Left lobe of liver (tissue), 2 donors: ENCODE data around the gene KCNH5. TPM values are rescaled to one million over a fixed set of nuclear protein-coding genes. Genes with fewer than 3 reads are reported as not detected.

Source experiments
- ATAC-seq: fragments of 200-7000 bp; cut with Tn5 transposase; one replicate; pipeline ENCODE4 v1.9.1; 2020; ENCODE audit warnings: mild to moderate bottlenecking, moderate library complexity
- DNase-seq: peaks from one replicate; pipeline ENCODE4 v3.0.0-alpha.2; 2020; ENCODE audit warnings: low spot score
- total RNA-seq: library from RNA; stranded (reverse); gene quantifications from one replicate; pipeline ENCODE4 v1.2.1, GENCODE V29; 2021
- donor health status: DM: no; HTN: no; CAD: no; lungs with moderate emphysema.
- donor health status: DM: no; HTN: yes; CAD: no.

Gene KCNH5
- total RNA-seq, result not detected

GRCh38 chr14:63045234-63045611 lies at the start of gene KCNH5:
Gene KCNH5, minus strand, starts transcription at chr14:63045458. Its CDS starts 272 bp downstream, at chr14:63045186.
- peak; percentile 22 for ATAC-seq
- no peak for DNase-seq

DNA sequence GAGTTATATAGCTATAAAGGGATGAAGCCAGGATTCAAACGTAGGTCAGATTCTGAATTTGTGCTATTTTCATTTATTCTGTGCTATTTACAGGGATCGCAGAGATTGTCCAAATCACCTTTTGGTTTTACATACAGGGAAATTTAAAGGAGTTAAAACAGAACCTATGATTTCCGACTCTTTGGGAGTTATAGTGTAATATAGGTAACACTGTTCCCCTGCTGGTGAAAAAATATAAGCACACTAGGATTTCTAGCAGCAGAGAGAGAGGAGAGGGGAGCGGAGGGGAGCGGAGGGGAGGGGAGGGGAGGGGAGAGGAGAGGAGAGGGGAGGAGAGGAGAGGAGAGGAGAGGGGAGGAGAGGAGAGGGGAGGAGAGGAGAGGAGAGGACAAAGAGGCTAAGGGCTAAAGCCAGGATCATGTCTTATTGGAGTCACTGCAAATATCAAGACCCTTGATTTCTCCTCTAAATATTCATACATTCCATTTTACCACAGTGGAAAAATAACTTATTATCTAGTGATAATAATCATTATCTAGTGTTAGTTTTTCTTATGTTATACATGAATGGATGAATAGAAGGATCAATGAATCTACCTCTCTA lies 46.2 kb upstream of the KCNH5 start:
- ATAC-seq (no peak), DNase-seq (no peak)

DNA sequence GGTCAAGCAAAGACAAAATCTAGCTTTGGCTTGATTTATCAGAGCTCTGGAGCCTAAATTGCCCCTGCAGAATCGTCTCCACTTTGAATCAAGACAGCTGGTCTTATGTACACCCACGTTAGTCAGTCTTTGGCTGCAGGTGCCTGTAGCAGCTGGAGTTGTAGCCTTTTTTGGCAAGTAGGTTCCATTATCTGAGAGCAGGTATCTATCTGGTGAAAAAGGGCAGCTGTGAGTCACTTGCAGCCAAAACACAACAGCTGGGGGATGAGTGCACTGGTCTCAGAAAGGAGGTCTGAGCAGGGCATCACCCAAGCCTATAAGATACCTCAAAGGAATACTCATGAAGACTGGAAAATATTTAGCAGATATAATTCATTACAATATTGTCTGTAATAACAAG lies 43.6 kb upstream of the KCNH5 start:
- ATAC-seq (no peak), DNase-seq (no peak)

GRCh38 chr14:63078569-63078968 lies 33.3 kb upstream of the KCNH5 start:
- DNase-seq (no peak), ATAC-seq (no peak)

DNA sequence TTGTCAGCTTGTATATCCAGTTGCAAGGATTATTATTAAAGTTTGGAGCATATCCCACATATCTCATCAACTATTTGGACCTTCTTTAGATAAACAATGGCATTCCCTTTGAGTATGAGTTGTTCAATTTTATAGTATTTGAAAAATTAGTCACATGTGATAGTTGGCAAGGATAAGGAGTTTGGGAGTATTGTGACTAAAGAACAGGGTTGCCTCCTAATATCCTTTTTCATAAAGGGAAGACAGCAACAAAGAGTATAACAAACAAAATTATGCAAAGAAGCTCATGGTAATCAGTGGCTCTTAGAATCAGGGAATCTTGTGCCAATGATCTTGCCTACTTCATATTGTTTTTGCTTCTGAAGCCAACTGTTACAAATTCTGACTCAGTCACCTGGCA lies 31.2 kb upstream of the KCNH5 start:
- no peak for ATAC-seq
- DNase-seq, result no peak

DNA sequence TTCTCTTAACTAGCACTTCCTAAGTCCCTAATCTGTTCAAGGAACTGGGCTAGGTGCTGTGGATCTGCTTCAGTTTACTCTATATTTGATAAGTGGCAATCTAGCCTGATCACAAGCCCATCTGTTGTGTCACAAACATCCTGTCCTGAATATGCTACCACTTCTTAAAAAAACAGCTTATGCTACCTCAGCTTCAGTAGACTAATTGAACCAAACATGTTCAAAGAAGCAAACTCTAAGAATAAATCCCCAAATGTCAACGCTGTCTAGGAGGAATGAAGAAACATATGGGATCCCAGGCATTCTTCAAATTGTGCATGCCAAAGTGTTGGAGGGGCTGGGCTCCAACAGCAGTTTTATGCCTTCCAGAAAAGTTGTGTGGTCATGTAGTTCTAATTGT lies 10.4 kb upstream of the KCNH5 start:
- ATAC-seq (no peak), DNase-seq (no peak)

DNA sequence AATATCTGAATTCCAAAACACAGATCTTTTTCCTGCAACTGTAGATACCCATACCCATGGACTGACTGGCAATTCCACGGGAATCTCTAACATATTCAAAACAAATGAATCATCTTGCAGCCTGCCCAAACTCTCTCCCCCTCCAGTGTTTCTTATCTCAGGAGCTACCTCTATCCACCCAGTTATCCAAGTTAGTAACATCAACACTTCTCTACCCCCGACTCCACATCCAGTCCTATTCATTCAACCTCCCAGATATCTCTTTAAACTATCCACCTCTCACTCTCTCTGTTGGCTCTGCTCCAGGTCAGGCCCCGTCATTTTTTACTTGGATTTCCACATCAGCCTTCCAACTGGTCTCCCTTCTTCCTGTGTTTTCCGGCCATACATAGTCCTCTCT lies 6.7 kb upstream of the KCNH5 start:
- DNase-seq (no peak), ATAC-seq (no peak)

DNA sequence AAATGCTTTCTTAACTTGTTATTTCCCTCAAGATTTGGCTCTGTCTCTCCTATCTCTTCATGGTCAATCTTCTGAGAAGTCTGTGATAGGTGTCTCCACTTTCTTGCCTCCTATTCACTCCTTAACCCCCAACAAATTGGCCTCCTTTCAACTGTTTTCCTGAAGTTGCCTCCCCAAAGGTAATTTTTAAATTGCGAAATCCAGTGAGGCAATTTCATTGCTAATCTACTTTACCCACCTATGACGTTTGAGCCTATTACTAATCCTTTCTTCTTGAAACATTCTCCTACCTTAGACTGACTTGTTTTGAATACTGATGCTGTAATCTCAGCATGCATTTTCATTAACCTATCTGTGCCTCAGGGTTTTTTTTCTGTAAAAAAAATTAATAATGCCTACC lies 6.0 kb upstream of the KCNH5 start:
- DNase-seq, result no peak
- ATAC-seq, result no peak

- DNase-seq (no peak), ATAC-seq (no peak)
Measured at GRCh38 chr14:63050694-63051093, 5.4 kb upstream of the KCNH5 start.

GRCh38 chr14:63046339-63047268 lies 1.3 kb upstream of the KCNH5 start:
- ATAC-seq, result no peak
- no peak for DNase-seq

DNA sequence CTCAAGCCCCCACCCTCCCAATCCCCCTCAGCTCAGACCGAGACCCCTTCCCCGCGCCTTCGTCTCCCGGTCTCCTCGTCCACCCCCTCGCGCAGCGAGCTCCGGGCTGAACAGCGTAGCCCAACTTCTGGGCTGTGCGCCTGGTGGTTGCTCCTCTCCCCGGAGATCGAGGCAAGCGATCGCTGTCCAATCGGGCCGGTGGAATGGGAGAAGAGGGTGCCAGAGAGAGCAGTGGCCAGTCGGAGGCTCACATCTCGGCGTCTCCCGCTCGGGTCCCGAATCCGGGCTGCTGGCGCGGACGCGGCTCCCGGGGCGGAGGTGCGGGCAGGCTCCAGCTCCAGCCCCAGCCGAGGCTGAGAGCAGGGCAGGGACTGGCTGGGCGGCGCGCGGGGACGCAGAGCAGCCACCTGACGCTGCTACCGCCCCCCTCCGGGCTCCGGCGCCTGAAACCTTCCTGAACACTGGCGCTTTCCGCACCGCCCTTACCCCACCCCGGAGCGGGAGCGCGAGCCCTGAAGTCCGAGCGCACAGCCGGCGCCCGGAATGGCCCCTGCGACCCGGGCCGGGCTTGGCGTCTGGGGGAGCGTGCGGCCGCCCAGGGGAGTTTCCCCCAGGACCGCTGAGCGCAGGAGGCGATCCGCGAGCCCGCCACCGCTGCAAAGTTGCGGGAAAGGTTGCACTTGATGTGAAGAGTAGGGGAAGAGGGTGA lies 508 bp upstream of the KCNH5 start:
- ATAC-seq, result peak; percentile 26
- DNase-seq, result no peak

DNA sequence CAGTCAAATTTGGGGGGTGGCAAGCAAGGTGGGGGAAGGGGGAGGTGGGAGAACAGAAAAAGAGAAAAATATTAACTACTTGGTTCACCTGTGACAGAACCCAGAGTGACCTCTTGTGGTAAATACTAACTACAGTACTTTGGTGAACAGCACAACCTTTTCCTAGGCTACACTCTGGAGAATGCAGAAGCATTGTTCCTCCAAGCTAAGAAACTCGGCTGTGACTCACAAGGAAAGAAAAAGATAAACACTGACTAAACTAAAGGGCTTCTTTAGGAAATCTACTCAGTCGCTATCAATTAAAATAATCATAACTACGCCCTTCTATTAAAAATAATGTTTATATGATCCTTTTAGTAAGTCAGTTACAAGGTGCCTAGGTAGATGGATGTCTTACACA lies 5.4 kb downstream of the KCNH5 start:
- ATAC-seq, result peak; percentile 70
- no peak for DNase-seq

DNA sequence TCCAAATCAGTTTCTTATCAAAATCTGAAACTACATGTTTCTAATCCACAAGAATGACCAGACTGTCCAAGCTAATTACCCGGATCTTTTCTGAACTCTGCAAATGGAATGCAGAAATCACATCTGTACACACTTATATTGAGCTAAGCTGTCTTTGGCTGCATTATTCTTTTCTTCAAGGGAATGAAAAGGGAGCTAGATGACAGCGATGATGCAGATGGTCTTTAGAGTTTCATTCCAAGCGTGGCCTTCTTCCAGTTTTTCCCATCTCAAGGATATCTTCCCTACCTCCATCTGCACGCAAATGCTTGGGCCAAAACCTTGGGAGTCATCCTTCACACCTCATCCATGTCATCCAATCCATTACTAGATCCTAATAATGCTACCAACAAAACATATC lies 12.6 kb downstream of the KCNH5 start:
- ATAC-seq, result no peak
- no peak for DNase-seq

DNA sequence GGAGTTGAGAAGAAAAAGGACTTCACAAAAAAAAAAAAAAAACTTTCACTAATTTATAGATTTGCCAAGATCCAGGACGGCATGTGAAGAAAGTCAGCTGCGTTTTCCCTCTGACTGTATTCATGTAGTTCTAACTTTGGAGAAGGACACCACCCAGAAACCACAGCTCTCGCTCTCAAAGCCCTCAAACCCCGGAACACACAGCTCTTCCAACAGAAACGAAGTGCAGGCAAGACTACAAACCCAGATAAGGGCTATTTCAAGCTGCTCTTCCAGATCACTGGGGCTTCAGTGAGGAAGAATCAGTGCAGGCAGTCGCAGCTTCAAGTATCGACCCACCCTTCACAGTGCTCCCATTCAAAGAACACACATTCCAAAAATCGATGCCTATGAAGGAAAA lies 13.2 kb downstream of the KCNH5 start:
- ATAC-seq (no peak), DNase-seq (no peak)

DNA sequence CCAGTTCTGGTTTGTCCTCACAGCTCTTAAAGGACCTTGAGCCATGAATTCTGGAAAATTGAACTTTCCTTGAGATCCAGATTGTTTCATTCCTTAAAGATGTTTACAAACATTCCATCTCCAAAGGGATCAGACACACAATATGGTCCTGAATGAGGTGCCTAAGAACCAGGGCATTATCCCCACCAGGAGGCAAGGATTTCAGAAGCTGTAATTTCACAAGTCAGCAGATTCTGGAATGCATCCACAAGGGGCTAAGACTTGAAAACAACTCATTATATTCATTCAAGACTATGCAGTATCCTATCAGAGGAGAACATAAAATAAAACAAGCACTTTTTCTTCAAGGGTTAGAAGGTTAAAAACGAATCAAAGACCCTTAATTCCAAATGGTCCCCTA lies 15.1 kb downstream of the KCNH5 start:
- ATAC-seq (no peak), DNase-seq (no peak)

DNA sequence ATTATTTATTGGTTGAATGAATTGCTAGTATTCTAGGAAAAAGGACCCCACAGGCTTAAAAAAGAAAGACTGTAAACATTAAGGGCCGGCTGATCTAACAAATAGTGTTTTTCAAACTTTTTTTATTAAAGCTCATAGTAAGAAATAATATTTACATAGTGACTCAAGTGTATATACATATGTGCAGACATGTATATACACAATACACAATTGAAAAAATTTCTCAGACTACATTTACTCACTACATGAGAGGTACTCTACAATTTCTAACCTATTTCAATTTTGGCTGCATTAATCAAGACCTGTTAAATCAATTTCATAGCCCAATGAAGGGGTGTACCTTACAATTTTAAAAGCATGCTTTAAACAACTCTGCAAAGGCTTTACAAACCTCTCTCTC lies 17.5 kb downstream of the KCNH5 start:
- ATAC-seq, result no peak
- no peak for DNase-seq

DNA sequence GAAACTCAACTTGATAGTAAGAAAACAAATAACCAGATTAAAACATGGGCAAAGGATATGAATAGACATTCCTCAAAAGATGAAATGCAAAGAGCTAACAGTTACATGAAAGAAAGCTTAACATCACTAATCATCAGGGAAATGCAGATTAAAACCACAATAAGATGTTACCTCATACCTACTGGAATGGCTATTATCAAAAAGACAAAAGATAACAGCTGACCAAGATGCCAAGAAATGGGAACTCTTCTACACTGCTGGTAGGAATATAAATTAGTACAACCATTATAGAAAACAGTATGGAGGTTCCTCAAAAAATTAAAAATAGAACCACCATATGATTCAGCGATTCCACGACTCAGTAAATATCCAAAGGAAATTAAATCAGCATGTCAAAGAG lies 18.8 kb downstream of the KCNH5 start:
- ATAC-seq (no peak), DNase-seq (no peak)

- ATAC-seq (no peak), DNase-seq (no peak)
Measured at GRCh38 chr14:63014621-63015020, 30.6 kb downstream of the KCNH5 start.

GRCh38 chr14:63012171-63012570 lies 33.1 kb downstream of the KCNH5 start:
- DNase-seq, result no peak
- no peak for ATAC-seq

DNA sequence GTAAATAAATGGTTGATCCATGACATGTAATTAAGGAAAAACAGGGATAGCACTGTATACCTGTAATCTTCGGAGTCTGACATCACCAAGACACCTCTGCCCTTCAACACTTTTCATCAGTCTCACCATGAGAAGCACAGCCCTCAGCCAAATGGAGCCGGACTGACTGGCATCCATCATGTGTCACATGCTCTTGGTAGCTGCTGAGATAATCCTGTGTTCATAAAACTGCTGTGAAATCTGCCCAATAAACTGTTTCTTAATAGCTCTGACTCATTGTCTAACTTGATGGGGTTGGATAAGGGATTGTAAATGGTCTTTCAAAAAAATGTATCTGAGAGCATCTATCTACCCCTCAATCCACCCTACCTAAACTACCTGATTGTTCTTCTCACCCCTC lies 33.6 kb downstream of the KCNH5 start:
- DNase-seq (no peak), ATAC-seq (no peak)

DNA sequence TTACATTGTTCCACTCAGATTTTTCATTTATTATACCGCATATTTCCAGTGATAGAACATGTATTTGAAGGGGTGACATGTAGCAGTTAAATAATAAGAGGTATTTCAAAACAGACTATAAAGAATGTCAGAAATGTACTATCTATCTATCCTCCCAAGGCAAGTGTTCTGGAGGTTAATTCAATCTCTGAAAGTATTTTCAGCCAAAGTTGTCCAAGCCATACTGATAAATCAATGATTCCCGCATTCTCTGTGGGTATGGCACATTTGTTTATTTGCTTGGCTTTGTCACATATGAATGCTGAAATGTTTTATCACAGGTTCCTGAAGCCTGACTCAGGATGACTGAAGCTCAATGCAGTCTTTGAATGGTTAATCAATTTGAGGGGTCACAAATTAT lies 35.8 kb downstream of the KCNH5 start:
- DNase-seq, result no peak
- no peak for ATAC-seq

- ATAC-seq (no peak), DNase-seq (no peak)
Measured at GRCh38 chr14:63006531-63006930, 38.7 kb downstream of the KCNH5 start.
